D341Med (cell line): ENCODE measurements around the gene KCNK7.
"Not testable (repeated sequence)": the region's sequence is repeated elsewhere in the genome, so short reads cannot be mapped to it uniquely, and the experiment has no call there.

ENCODE experiments used
- DNase-seq: peaks from one replicate; pipeline ENCODE4 v3.0.0; 2012; ENCODE audit warnings: low spot score

Gene KCNK7

GRCh38 chr11:65572356-65573051 is 23.1 kb downstream of the KCNK7 start, which contains the start of gene FAM89B:
FAM89B (plus strand) TSS chr11:65572538; CDS start chr11:65572670, 132 bp downstream.
- DNase-seq: peak; percentile 87

- DNase-seq: no peak
These were observed 23.7 kb downstream of the KCNK7 start for GRCh38 chr11:65571940-65572339.

GRCh38 chr11:65571420-65571819 is 24.2 kb downstream of the KCNK7 start:
- no peak for DNase-seq

- DNase-seq: peak; percentile 95
These were observed 25.4 kb downstream of the KCNK7 start, which contains the start of gene ZNRD2 for GRCh38 chr11:65569973-65570918. ZNRD2 (plus strand) TSS chr11:65570477; CDS start chr11:65570492, 15 bp downstream.

GRCh38 chr11:65569164-65569972 is 26.2 kb downstream of the KCNK7 start:
- peak; percentile 68 for DNase-seq

- no peak for DNase-seq
These were observed 29.8 kb downstream of the KCNK7 start for GRCh38 chr11:65565624-65566453.

- DNase-seq: not testable (repeated sequence)
These were observed 30.6 kb downstream of the KCNK7 start for GRCh38 chr11:65564879-65565559.

GRCh38 chr11:65563601-65564000 is 32.0 kb downstream of the KCNK7 start:
- no peak for DNase-seq

- no peak for DNase-seq
These were observed 32.8 kb downstream of the KCNK7 start for GRCh38 chr11:65562788-65563187.

- no peak for DNase-seq
These were observed 33.6 kb downstream of the KCNK7 start for GRCh38 chr11:65562020-65562419.

- peak; percentile 74 for DNase-seq
These were observed 34.8 kb downstream of the KCNK7 start for GRCh38 chr11:65560555-65561418.

- no peak for DNase-seq
These were observed 35.6 kb downstream of the KCNK7 start for GRCh38 chr11:65559951-65560537.

- no peak for DNase-seq
These were observed 36.1 kb downstream of the KCNK7 start for GRCh38 chr11:65559535-65559934.

- no peak for DNase-seq
These were observed 36.6 kb downstream of the KCNK7 start for GRCh38 chr11:65558930-65559509.

GRCh38 chr11:65558002-65558929 is 37.3 kb downstream of the KCNK7 start, which contains the start of gene LTBP3:
LTBP3 (minus strand) TSS chr11:65558359; CDS start chr11:65557959, 400 bp downstream.
- DNase-seq: peak; percentile 88

GRCh38 chr11:65557280-65558001 is 38.2 kb downstream of the KCNK7 start:
- DNase-seq: peak; percentile 72
